GM19395 (cell line): ENCODE data around the gene TRPV3.

ENCODE experiments used
- ATAC-seq: cut with Tn5 transposase; IDR thresholded peaks from one replicate; pipeline ENCODE4 v1.9.1; 2021; ENCODE audit warnings: mild to moderate bottlenecking, moderate library complexity; ENCODE audit not compliant: unreplicated experiment

TRPV3 gene

GRCh38 chr17:3547628-3548027 lies 10.0 kb downstream of the TRPV3 start:
- ATAC-seq: no peak

DNA sequence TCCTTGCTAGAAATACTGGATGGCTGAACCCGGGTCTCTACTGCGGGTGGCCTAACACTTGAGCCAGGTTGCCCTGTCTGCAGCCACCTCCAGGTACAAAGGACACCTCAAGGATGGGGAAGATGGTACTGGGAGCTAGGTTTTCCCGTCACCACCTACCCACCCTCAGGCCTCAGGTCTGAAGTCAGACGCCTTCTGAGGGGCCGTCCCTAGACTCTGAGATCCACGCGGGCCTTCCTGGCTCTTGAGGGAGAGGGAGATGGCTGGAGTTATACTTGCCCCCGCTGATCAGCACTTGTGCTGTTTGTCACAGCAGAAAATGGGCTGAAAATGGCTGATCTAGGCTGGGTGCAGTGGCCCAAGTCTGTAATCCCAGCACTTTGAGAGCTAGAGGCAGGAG lies 10.6 kb downstream of the TRPV3 start:
- ATAC-seq: no peak

- no peak for ATAC-seq
These were observed 11.1 kb downstream of the TRPV3 start for GRCh38 chr17:3546521-3546920.

DNA sequence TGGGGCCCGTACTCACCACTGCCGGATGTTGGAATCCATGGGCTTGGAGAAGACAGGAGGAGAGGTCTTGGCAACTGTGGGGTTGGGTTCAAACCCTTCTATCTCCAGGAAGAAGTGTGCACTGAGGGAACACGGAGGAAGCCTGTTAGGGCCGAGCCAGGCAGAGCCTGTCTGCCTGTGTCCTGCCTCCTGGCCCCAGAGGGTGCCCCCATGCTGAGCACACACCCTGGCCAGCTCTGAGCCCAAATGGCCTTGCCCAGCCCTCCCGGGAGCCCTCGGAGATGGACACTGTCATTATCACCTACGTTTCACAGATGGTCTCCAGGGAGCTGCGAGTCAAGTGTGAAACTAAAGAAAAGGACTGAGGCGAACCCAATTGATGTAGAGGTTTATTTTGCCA lies 12.5 kb downstream of the TRPV3 start:
- ATAC-seq: no peak

GRCh38 chr17:3544365-3544764 lies 13.2 kb downstream of the TRPV3 start:
- no peak for ATAC-seq

DNA sequence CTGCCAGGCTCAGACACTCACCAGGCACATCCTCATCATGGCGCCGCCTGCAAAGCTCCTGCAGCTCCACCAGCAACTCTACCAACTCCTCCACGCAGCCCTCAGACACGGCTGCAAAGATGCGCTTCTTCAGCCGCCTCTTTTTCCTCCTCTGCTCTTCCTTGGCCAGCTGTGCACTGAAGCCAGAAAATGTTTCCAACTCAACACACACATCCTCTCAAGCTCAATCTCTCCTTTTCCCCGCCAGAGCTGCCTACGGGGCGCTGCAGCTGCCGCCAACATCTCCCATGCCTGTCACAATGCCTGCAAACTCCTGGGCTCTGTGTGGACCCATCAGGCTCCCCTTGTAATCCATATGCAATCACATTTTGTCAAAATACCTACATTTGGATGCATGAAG lies 14.2 kb downstream of the TRPV3 start:
- ATAC-seq: no peak

DNA sequence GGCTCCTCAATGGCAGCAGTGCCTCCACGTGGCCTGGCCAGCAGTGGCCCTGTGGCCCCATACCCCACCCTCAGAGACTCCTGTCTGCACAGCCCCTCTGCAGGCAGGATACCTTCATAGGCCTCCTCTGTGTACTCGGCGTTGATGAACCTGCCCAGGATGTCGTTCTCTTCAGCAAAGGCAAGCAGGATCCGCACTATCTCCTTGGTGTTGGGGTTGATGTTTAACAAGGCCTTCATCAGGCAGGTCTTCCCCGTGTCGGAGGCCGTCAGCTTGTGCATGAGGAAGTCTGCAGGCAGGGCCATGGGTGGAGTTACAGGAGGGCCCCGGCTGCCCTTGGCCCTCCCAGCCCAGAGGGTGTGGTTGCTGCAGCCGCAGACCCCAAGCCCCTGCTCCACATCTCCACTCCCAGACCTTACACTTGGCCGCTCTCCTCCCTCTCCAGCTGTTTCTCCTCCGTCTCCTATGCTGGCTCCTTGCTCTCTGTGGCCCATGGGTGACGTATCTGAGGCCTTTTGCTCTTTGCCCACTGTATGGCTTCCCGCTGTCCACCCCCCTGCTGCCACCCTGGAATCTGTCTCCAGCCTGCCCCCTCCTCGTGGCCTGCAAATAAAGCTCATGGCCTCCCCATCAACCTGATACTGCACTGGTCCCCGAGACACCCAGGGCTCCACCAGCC lies 15.1 kb downstream of the TRPV3 start:
- no peak for ATAC-seq

DNA sequence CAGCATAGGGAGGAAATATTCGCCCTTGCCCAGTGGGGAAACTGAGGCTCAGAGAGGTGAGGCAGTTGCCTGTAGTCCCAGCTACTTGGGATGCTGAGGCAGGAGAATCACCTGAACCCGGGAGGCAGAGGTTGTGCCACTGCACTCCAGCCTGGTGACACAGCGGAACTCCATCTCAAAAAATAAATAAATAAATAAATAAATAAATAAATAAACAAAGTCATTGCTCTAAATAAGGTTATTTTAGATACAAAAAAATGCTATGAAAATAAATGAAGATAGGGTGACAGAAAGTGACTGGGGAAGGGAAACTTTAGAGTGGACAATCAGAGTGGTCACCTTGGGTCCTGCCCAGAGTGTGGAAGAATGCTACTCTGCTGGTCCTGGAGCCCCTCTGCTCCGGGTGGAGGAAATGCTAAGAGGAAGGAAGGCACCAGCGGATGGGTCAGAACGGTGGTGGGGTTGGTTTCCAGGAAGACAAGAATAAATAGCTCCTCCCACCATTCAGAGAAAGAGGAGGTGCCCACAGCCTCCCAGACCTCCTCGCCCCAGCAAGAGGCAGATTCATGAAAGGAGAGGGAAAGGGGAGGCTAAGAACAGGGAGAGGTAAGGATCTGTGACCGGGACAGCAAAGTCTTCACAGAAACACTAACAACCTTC lies 17.6 kb downstream of the TRPV3 start:
- no peak for ATAC-seq

DNA sequence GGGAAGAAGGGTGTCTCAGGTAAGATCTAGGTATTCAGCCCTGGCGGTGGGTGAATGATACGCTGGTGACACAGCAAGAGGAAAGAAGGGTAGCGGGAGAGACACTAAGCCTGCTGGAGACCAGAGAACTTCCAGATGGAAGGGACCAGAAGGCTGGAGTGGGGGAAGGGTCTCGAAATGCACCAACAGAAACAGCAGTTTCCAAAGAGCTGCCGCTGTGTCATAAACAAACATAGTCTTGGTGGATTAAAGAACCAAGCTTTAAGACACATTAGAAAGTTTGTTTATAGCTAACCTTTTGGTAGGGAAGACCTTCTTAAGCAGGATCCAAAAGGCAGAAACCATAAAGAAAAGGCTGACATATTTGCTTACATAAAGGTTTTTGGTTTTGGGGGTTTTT lies 20.9 kb downstream of the TRPV3 start:
- no peak for ATAC-seq

DNA sequence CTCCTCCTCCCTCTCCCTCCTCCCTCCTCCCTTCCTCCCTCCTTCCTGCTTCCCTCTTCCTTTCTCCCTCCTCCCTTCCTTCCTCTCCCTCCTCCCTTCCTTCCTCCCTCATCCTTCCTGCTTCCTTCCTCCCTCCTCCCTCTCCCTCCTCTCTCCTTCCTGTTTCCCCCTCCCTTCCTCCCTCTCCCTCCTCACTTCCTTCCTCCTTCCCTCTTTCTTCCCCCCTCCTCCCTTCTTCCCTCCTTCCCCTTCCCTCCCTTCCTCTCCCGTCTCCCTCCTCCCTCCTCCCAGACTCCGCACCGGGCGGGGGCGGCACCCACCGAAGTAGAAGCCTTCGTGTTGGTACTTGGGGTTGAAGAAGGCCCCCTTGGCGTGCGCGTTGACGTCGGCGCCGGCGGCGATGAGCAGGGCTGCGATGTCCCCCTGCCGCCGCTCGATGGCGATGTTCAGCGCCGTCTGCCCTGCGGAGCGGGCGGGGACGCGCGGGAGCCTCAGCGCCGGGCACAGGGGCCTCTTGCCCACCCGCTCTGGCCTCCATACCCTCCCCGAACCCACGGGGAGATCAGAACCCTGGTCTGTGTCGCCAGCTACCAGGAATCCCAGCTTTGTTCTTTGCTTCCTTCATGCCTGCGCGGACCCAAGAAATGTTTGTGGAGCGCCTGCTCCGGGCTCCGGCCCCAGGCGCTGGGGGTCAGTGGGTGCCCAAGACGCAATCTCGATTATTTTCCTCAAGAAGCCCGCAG lies 22.2 kb downstream of the TRPV3 start:
- ATAC-seq: no peak

DNA sequence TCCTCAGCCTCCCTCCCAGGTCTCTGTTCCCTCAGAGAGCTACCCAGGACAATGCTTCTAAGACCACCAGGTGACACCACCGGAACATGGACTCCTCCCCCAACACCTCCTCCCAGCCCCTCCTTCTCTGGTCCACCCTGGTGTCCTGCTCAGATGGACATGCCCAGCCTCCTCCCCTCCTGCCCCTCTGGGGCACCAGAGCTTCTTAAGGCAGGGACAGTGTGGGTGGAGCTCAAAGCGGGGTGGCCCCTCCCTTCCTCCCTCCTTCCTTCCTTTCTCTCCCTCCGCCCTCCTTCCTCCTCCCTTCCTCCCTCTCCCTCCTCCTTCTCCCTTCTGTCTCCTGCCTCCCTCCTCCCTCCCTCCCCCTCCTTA lies 22.7 kb downstream of the TRPV3 start:
- ATAC-seq: no peak

DNA sequence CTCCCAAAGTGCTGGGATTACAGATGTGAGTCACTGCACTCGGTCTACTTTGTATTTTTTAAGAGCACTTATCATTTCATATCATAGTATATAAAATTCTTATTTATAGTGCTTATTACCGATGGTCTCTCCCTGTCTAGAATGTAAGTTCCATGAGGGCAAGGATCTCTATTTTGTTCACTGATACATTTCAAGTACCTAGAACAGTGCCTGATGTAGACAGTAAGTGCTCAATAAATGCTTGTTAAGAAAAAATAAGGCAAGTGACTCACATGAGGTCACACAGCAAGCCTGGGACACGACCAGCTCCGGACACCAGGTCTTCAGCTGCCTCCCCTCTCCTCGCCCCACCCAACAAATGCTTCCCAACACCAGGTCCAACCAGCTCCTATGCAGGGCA lies 23.9 kb downstream of the TRPV3 start:
- no peak for ATAC-seq

GRCh38 chr17:3532859-3533142 lies 24.8 kb downstream of the TRPV3 start:
- ATAC-seq: no peak

DNA sequence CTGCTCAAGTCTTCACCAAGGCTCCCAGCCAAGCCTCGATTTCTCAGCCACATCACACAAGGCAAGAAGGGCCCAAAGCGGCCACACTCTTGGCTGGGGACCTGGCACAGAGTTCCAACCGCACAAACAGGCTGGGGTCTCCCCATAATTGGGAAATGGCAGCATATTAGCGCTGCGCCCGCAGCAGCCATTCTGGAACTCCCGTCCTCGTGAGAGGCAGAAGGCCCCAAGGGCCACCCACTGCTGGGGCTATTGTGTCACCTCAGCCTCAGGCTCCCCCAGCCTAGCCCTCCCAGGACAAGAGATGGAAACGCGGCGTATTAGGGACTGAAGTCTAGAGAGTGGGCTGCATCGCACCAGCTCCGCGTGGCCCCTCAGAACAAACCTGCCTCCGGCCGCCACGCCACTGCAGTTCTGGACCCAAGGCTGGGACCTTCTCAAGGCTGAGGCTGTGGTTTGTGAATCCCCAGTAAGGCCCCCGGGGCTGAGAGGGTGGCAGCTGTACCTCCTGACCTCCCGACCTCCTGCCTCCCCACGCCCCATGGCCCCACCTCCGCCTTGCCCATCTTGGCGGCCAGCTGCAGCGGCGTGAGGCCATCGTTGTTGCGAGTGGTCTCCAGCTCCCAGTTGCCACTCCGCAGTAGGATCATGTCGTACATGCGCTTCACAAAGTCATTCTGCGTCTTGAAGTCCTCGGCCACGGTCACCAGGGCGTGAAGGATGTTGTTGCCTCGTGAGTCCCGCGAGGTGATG lies 25.3 kb downstream of the TRPV3 start:
- ATAC-seq: no peak

GRCh38 chr17:3531266-3532101 lies 26.1 kb downstream of the TRPV3 start:
- no peak for ATAC-seq

GRCh38 chr17:3529817-3530741 lies 27.5 kb downstream of the TRPV3 start:
- no peak for ATAC-seq

- no peak for ATAC-seq
These were observed 28.6 kb downstream of the TRPV3 start for GRCh38 chr17:3528880-3529511.

GRCh38 chr17:3528403-3528851 lies 29.2 kb downstream of the TRPV3 start:
- no peak for ATAC-seq

DNA sequence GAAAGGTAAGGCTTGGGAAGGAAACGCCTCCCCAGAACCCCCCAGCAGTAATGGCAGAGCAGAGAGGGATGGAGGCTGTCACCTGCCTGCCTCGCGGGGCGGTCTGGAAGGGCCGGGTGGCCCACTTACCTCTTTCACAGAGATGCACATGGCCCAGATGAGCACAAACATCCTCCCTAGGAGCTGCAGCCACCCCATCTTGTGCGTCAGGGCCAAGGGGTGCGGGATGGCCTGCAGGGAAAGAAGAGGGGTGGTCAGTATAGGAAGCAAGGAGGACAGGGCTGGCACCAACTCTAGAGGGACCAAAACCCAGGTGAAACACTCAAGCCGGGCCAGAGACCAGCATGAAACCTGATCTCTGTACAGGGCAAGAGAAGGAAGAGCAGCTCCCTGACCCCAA lies 29.7 kb downstream of the TRPV3 start:
- ATAC-seq: no peak
